ENCODE measurements around the gene ERC2.
"Not testable (repeated sequence)": the region's sequence is repeated elsewhere in the genome, so short reads cannot be mapped to it uniquely, and the experiment has no call there.

Gene ERC2

GRCh38 chr3:56314842-56315241 is 153.4 kb downstream of the ERC2 start:
- DNase-seq (ENCODE audit: low spot score): no peak

GRCh38 chr3:56309465-56309864 is 158.8 kb downstream of the ERC2 start:
- DNase-seq (ENCODE audit: low spot score): no peak

DNA sequence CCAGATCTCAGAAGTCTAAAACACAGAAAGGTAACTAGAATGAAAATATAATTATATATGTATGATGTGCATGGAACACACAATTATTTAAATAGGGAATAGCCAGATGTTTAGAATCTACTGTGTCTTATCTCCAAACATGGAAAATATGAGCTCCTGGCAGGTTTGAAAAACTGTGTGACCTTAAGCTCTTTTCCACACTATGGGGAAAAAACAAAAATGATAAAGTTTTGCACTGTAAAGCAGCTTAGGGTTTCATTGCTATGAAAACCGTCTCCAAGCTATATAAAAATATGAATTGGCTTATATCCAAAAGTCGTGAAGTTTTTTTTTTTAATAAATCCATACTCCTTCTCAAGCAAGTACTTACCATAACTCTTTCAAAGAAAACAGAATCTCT is 159.8 kb downstream of the ERC2 start:
- no peak for DNase-seq (ENCODE audit: low spot score)

- DNase-seq (ENCODE audit: low spot score): no peak
These were observed 164.2 kb downstream of the ERC2 start for GRCh38 chr3:56304069-56304468.

GRCh38 chr3:56303487-56303886 is 164.8 kb downstream of the ERC2 start:
- peak; percentile 64 for DNase-seq (ENCODE audit: low spot score)

DNA sequence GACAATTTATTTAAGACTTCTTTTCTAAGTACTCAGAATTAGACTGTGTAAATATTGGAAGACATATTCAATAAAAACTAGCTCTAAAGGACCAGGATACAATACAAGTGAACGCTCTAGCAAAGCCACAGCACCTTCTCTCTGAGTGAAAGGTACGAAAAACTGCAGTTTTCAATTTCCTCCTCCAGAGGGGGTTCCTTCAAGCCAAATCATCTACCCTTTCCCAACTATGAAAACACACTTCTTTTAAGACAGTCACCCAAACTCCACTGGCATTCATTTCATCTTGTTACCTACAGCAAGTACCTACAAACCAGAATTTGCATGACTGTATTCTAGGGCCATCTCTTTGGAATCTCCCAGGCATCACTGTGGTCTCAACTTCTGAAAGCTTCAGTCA is 165.8 kb downstream of the ERC2 start:
- no peak for DNase-seq (ENCODE audit: low spot score)

DNA sequence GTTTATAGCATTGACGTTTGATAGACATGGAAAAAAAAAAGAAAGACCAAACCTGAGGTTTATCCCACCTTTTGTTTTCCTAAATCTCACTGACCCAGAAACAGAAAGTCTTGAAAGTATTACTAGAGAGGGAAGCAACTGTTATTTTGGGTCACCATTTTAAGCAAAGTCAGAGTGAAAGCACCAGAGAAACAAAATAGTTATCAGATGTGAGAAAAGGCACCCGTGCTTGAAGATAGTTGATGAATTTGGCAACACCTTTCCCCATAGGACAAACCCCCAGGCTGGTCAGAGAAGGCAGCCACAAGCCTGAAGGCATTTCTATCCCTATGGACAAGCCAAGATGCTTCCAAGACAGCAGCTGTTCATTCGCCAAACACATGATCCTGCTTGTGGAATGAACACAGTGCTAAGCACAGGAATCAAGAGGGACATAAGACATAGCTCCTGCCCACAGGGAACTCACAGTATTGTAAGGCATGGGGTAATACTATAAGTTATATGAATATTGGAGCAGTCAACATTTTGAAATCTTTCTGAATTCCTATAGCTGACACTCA is 170.9 kb downstream of the ERC2 start:
- DNase-seq (ENCODE audit: low spot score): no peak

DNA sequence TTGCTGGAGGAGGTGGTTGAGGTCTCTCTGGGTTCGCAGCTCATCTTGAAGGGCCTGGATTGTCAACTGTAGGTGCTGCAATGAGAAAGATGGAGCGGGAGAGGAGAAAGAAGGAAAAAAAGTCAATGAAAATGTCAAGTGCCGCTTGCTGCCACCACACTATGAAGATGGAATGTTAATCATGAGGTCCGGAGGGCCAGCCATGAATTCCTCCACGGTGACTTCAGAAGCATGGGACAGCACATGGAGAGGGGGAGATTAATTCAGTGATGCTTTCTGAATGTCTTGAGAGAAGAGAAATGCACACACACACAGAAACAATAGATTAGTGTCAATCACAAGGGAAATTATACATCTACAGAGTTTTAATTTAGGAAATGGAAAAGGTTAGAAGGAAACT is 171.9 kb downstream of the ERC2 start:
- DNase-seq (ENCODE audit: low spot score): no peak

DNA sequence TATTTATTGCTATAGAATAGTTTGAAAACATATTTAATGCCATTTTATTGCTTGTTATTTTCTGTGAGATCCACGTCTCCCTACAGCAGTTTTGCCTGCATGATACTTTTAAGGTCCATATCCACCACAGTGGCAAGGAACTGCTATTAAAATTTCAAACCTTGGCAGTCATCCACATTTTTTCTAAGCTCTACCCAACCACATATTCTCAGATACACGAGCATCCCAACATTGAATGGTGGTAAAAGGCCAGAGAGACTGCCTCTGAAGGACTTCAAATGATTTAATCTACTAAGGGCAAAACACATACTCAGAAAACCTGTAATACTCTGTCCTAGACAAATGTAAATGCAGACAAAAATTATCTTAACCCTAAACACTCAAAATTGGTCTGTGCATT is 173.1 kb downstream of the ERC2 start:
- no peak for DNase-seq (ENCODE audit: low spot score)

GRCh38 chr3:56294286-56294685 is 174.0 kb downstream of the ERC2 start:
- no peak for DNase-seq (ENCODE audit: low spot score)

DNA sequence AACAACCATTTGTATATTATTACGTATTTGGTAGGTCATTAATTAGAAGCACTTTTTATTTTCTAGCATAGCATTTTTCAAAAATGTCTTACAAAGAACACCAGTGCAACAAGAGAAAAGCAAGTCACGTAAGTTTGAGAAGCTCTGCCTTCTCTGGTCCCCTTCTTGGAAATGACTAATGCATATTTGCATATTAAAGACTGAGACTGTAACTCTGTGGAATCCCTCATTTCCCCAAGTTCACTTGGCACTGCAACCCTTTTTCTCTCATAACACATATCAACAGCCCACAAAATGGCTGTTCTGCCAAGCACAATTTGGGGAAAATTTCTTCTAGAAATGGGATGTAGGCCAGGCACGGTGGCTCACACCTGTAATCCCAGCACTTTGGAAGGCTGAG is 176.3 kb downstream of the ERC2 start:
- no peak for DNase-seq (ENCODE audit: low spot score)

DNA sequence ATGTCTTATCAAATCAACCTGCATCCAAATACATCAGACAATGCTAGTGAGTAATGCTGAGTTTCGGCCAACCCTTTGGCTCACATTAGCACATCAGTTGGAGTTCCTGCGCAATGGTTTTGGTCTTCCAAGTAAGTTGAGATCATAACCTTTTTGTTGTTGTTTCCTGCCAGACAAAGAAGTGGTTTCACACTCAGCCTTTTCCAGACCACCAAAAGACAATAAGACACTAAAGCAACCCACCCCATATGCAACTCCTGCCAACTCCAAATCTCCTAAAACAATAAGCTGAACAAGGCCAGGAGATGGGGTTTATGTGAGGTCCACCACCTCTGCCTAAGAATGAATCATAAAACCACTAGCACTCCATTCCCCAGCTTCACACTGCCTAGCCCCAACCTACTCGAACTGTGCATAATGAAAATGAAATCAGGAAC is 177.0 kb downstream of the ERC2 start:
- DNase-seq (ENCODE audit: low spot score): no peak

DNA sequence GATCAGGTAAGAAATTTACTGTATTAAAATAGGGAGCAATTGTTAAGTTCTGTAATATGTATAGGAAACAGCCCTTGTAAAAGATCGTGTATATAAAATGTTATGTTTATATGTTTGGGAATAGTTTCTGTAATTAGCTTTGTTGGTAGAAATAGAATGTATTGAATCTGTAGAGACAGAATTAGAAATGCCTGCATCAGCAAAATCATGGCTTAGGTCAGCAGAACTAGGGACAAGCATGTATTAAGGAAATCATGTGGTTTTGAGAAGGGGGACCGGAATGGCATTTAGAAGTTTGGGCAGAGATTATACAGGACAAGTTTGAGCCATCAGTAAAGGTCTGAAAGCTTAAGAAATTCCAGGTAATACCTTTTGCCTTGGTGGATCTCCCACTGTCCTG is 177.9 kb downstream of the ERC2 start:
- no peak for DNase-seq (ENCODE audit: low spot score)

DNA sequence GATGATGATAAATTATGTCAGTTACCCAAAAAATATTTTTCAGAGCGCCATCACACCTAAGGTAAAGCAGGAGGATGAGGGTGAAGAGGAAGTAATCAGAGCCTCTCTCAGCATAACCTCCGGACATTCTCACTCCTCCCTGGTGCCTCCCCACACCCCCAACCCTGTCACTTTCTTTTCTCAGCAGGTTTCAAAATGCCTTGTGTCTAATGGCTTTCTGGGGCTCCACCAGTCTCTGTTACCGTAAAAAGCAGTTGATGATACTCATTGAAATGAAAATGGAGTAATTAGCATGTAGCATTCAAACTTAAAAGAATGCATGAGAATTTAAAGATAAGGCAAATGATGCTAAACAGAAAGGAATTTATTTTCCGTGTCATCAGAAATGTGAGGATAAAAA is 180.0 kb downstream of the ERC2 start:
- no peak for DNase-seq (ENCODE audit: low spot score)

GRCh38 chr3:56282341-56282740 is 185.9 kb downstream of the ERC2 start:
- DNase-seq (ENCODE audit: low spot score): no peak

DNA sequence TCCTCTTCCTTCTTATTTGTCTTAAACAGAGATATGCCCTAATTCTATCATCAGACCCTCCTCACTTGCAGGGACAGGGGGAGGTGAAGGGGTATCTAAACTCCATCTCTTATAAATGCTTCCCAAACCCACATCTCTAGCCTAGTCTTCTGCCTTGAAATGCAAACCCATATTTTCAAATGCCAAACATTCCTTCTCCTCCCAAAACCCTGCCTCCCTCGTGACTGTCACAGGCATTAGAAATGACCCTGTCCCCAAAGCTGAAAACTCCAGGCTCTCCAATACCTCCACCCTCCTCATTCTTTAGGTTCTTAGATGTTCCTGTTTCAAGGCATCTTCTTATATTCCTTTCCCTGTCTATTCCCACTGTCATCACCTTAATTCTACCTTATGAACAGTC is 191.0 kb downstream of the ERC2 start:
- no peak for DNase-seq (ENCODE audit: low spot score)

DNA sequence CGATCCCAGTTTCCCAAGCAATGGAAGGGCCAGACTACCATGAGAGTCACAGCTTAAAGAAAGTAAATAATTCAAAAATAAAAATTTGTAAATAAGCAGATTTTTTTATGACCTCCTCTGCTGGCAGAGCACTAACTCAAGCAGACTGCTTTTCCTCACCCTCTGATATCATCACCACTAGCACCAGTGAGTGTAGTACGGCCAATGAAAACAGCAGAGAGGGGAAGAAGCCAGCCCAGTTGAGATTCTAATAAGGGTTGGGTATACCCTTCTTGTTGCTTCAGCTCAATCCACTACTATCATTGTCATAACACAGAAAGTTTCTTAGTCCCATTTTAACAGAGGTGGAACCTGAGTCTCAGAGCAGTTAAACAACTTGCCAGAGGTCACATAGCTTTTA is 193.1 kb downstream of the ERC2 start:
- DNase-seq (ENCODE audit: low spot score): no peak

- DNase-seq (ENCODE audit: low spot score): no peak
These were observed 198.3 kb downstream of the ERC2 start for GRCh38 chr3:56269755-56270535.

DNA sequence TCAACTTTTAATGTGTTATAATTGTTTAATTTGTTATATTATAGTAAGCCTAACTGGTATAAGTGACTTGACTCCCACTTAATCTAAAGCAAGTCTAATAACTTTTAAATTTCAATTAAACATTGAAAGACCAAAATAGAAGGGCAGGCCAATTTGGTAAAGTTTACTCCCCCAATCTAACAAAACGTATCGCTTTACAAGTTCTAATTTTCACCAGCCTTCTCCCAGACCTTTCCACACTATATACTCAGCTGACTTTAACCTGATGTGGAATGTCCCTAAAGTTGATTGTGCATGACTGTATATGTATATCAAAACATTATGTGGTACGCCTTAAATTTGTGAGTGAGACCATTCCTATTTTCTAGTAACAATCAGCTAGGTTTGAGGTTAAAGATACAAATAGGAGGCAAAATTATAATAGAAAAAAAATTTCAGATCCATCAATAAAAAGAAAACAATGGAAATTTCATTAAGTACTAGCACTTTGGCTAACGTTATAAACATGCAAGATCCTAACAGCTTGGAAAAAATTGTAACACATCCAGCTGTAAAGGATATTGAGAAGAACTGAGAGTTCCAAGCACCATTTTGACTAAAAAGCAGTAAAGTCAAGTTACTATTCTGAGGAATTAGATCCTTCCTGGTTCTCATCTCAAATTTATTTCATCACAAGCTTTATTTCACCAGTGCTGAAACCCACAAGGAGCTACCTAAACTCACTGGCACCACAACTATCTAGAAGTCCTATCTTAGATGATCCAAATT is 199.5 kb downstream of the ERC2 start:
- DNase-seq (ENCODE audit: low spot score): no peak

- not testable (repeated sequence) for DNase-seq (ENCODE audit: low spot score)
These were observed 206.4 kb downstream of the ERC2 start for GRCh38 chr3:56261852-56262251.

GRCh38 chr3:56260262-56260661 is 208.0 kb downstream of the ERC2 start:
- no peak for DNase-seq (ENCODE audit: low spot score)

DNA sequence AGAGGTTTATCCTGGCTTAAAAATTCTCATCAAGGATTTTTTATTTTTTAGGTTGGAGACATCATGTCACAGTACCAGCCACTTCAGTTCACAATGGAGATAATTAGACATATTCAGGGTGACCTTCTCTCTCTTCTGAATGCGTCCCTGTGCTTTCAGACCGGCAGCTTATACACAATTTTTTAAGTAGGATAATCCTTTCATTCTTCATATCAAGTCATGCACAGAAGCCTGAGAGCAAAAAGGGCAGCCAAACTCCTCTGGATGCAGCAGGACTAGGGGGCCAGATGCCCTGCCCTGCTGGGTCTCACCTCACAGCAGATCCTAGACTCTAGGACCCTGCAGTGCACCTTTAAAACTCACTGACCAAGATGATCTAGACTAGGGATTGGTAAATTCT is 210.4 kb downstream of the ERC2 start:
- no peak for DNase-seq (ENCODE audit: low spot score)

GRCh38 chr3:56254835-56255234 is 213.4 kb downstream of the ERC2 start:
- DNase-seq (ENCODE audit: low spot score): no peak

Data from SK-N-DZ (cell line).